GM10248 (cell line): ENCODE measurements around the gene SGCA.

Experiments
- CTCF ChIA-PET: fragments of 300-600 bp; sonication (Branson Sonifier 250); formaldehyde crosslinking; extraction: SDS; loops from one replicate; lab custom pipeline; 2021; ENCODE audit warnings: antibody characterized with exemption; lab: Yijun Ruan, JAX
- POLR2A ChIA-PET: fragments of 350-650 bp; sonication (Branson Sonifier 250); formaldehyde crosslinking; extraction: SDS; loops from one replicate; lab custom pipeline; 2020; ENCODE audit warnings: antibody characterized with exemption; lab: Yijun Ruan, JAX
- DNase-seq: peaks from one replicate; pipeline ENCODE4 v3.0.0; 2012; ENCODE audit errors: extremely low spot score
- CTCF ChIP-seq: IDR thresholded peaks from 2 replicates; pipeline ENCODE4 v1.5.1; 2012; ENCODE audit warnings: mild to moderate bottlenecking, low read depth; ENCODE audit errors: extremely low read depth, missing control alignments, control extremely low read depth

Gene SGCA

GRCh38 chr17:50122945-50123344 is 42.9 kb upstream of the SGCA start:
- TF ChIP-seq CTCF, result no peak
- POLR2A ChIA-PET, result interaction anchor here (0.7 kb wide), 1 partner anchor 11 kb away, joined by 4 read pairs; no protein-coding TSS in a partner anchor
- CTCF ChIA-PET, result interaction anchor here (0.9 to 18.1 kb wide), 10 partner anchors 9 to 567 kb away, joined by 3 to 246 read pairs (median 4); partner anchors contain the start of genes COL1A1 and PDK2
- no peak for DNase-seq

GRCh38 chr17:50123649-50124349 is 42.0 kb upstream of the SGCA start:
- POLR2A ChIA-PET, result interaction anchor here (0.7 kb wide), 1 partner anchor 10 kb away, joined by 4 read pairs; no protein-coding TSS in a partner anchor
- no peak for DNase-seq
- CTCF ChIA-PET, result interaction anchor here (0.9 to 18.1 kb wide), 6 partner anchors 10 to 78 kb away, joined by 3 to 246 read pairs (median 6); partner anchors contain the start of genes COL1A1 and PDK2
- no peak for TF ChIP-seq CTCF

- no peak for TF ChIP-seq CTCF
- ChIA-PET CTCF (interaction anchor here (1.6 to 2.7 kb wide), 3 partner anchors 10 to 44 kb away, joined by 6 to 15 read pairs (median 7); partner anchors contain the start of gene PDK2), POLR2A (interaction anchor here (0.7 kb wide), 1 partner anchor 417 kb away, joined by 4 read pairs; no protein-coding TSS in a partner anchor)
- no peak for DNase-seq
Measured at GRCh38 chr17:50125420-50125997, 40.3 kb upstream of the SGCA start.

- TF ChIP-seq CTCF, result no peak
- no peak for DNase-seq
- ChIA-PET CTCF (interaction anchor here (2.7 kb wide), 1 partner anchor 42 kb away, joined by 6 read pairs; no protein-coding TSS in a partner anchor), POLR2A (no interaction called here)
Measured at GRCh38 chr17:50127697-50128361, 38.0 kb upstream of the SGCA start.

GRCh38 chr17:50128441-50129352 is 37.1 kb upstream of the SGCA start:
- TF ChIP-seq CTCF, result no peak
- POLR2A ChIA-PET, result no interaction called here
- DNase-seq, result no peak
- CTCF ChIA-PET, result interaction anchor here (0.6 kb wide), 1 partner anchor 72 kb away, joined by 3 read pairs; no protein-coding TSS in a partner anchor
